Measurements from ENCODE around the gene RAB8A. TPM values are rescaled to one million over a fixed set of nuclear protein-coding genes. Genes with fewer than 3 reads are reported as not detected.

Gene RAB8A
- total RNA-seq, 2 donors from 2014 or later, result 14.2 to 29.9 TPM

DNA sequence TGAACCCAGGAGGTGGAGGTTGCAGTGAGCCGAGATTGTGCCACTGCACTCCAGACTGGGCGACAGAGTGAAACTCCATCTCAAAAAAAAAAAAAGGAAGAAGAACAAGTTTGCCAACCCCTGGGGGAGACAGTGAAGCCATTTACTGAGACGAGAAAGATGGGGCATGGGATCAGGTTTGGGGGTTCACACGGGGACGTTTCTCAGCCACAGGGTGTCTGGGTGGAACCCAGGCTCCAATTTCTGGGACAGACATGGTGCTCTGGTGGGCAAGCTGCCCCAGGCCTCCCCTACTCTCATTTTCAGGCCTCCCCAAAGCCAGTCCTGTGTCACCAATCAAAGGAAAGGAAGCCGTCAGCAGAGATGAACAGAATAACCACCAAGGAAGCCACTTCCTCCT is 45.2 kb downstream of the RAB8A start:
- Histone ChIP-seq H3K27me3 (no peaks in the 10 kb centered on the region), H3K36me3 (no peaks in the 10 kb centered on the region), H3K4me3 (no peak overlapping the region), H3K9me3 (no peaks in the 10 kb centered on the region), H3K4me1 (no peaks in the 10 kb centered on the region), H3K27ac (no peak overlapping the region)
- no peak for DNase-seq (ENCODE audit: low spot score)
- TF ChIP-seq CTCF (IDR thresholded peaks at IDR 0.05), result no peak

GRCh38 chr19:16157601-16158000 is 45.9 kb downstream of the RAB8A start:
- no peak overlapping the region for H3K4me3 ChIP-seq
- H3K27ac ChIP-seq, result no peak overlapping the region
- no peaks in the 10 kb centered on the region for H3K36me3 ChIP-seq
- no peaks in the 10 kb centered on the region for H3K9me3 ChIP-seq
- no peaks in the 10 kb centered on the region for H3K27me3 ChIP-seq
- DNase-seq (ENCODE audit: low spot score), result no peak
- no peaks in the 10 kb centered on the region for H3K4me1 ChIP-seq
- TF ChIP-seq CTCF (IDR thresholded peaks at IDR 0.05), result no peak

DNA sequence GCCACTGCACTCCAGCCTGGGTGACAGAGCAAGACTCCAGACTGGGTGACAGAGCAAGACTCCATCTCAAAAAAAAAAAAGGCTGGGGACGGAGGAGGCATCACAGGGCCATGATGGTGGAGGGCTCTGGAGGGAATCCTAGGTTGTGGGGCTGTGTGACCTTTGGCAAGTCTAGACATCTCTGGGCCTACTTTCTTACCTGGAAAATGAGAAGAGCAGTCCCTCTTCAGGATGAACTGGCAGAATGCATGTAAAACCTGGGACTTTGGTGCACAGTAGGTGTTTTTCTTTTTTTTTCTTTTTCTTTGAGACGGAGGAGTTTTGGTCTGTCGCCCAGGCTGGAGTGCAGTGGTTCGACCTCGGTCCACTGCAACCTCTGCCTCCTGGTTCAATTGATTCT is 48.0 kb downstream of the RAB8A start:
- H3K9me3 ChIP-seq, result no peaks in the 10 kb centered on the region
- H3K4me1 ChIP-seq, result no peaks in the 10 kb centered on the region
- H3K27ac ChIP-seq, result no peak overlapping the region
- TF ChIP-seq CTCF (IDR thresholded peaks at IDR 0.05), result no peak
- no peak for DNase-seq (ENCODE audit: low spot score)
- H3K27me3 ChIP-seq, result no peaks in the 10 kb centered on the region
- H3K4me3 ChIP-seq, result no peak overlapping the region
- H3K36me3 ChIP-seq, result no peaks in the 10 kb centered on the region

- H3K4me3 ChIP-seq, result no peak overlapping the region
- no peaks in the 10 kb centered on the region for H3K27me3 ChIP-seq
- H3K9me3 ChIP-seq, result no peaks in the 10 kb centered on the region
- no peak for DNase-seq (ENCODE audit: low spot score)
- H3K36me3 ChIP-seq, result no peaks in the 10 kb centered on the region
- H3K4me1 ChIP-seq, result no peaks in the 10 kb centered on the region
- no peak for TF ChIP-seq CTCF (IDR thresholded peaks at IDR 0.05)
- no peak overlapping the region for H3K27ac ChIP-seq
These were observed 48.8 kb downstream of the RAB8A start for GRCh38 chr19:16160445-16160942.

- H3K27me3 ChIP-seq, result no peaks in the 10 kb centered on the region
- no peak overlapping the region for H3K4me3 ChIP-seq
- no peaks in the 10 kb centered on the region for H3K9me3 ChIP-seq
- no peaks in the 10 kb centered on the region for H3K4me1 ChIP-seq
- H3K27ac ChIP-seq, result no peak overlapping the region
- no peak for DNase-seq (ENCODE audit: low spot score)
- no peak for TF ChIP-seq CTCF (IDR thresholded peaks at IDR 0.05)
- no peaks in the 10 kb centered on the region for H3K36me3 ChIP-seq
These were observed 49.4 kb downstream of the RAB8A start for GRCh38 chr19:16160943-16161560.

DNA sequence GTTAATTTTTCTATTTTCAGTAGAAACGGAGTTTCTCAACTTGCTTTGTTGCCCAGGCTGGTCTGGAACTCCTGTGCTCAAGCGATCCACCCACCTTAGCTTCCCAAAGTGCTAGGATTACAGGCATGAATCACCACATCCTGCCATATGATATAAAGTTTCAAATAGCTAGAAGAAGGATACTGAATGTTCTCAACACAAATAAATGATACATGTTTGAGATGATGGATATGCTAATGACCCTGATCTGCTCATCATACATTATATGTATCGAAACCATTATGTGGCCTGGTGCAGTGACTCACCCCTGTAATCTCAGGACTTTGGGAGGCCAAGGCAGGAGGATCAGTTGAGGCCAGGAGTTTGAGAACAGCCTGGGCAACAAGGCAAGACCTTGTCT is 50.2 kb downstream of the RAB8A start:
- Histone ChIP-seq H3K27ac (no peak overlapping the region), H3K4me1 (no peaks in the 10 kb centered on the region), H3K9me3 (no peaks in the 10 kb centered on the region), H3K27me3 (no peaks in the 10 kb centered on the region), H3K4me3 (no peak overlapping the region), H3K36me3 (no peaks in the 10 kb centered on the region)
- no peak for DNase-seq (ENCODE audit: low spot score)
- TF ChIP-seq CTCF (IDR thresholded peaks at IDR 0.05), result no peak

Measured in right atrium auricular region (tissue), 2 donors.